GM12878 (cell line): ENCODE results near the gene PET117. TPM values are rescaled to one million over a fixed set of nuclear protein-coding genes. Genes with fewer than 3 reads are reported as not detected.

Source experiments
- ATAC-seq: fragments of 200-7000 bp; cut with Tn5 transposase; 3 replicates; pipeline ENCODE4 v1.9.1; 2020; ENCODE audit warnings: mild to moderate bottlenecking, moderate library complexity
- BruUV-seq: library from RNA; stranded (reverse); fragments of 400-500 nt; replicated peaks from 2 replicates; lab custom pipeline; 2021; lab: Mats Ljungman, UMichigan
- CTCF ChIA-PET: fragments of 300-600 bp; sonication (Branson Sonifier 250); formaldehyde crosslinking; extraction: SDS; loops from one replicate; lab custom pipeline; 2021; ENCODE audit warnings: inconsistent platforms; lab: Yijun Ruan, JAX
- POLR2A ChIA-PET: fragments of 350-600 bp; formaldehyde crosslinking; extraction: SDS; loops from one replicate; lab custom pipeline; 2021; ENCODE audit warnings: inconsistent platforms; lab: Charles Lee
- RAD21 ChIA-PET: fragments of 300-600 bp; sonication (Branson Sonifier 250); formaldehyde crosslinking; loops from one replicate; lab custom pipeline; 2023; ENCODE audit warnings: antibody characterized with exemption; ENCODE audit not compliant: unreplicated experiment; lab: Charles Lee
- SMC1A ChIA-PET: fragments of 300-600 bp; sonication (Branson Sonifier 250); formaldehyde crosslinking; loops from one replicate; lab custom pipeline; 2023; ENCODE audit not compliant: unreplicated experiment, uncharacterized antibody; lab: Charles Lee
- DNase-seq: peaks from one replicate; pipeline ENCODE4 v3.0.0-alpha.2; 2011; ENCODE audit warnings: low read depth, low spot score
- FAIRE-seq: peaks from 3 replicates; lab custom pipeline; 2011; peaks lifted over from hg19 to GRCh38; lab: Jason Lieb, UNC
- H2AFZ ChIP-seq: 2 replicates; pipeline ENCODE4 v1.6.0; 2011; ENCODE audit warnings: low read depth, low read length, control low read depth; ENCODE audit not compliant: control insufficient read depth
- H3K27ac ChIP-seq: 2 replicates; pipeline ENCODE4 v1.5.1; 2011; ENCODE audit warnings: control low read depth; ENCODE audit not compliant: control insufficient read depth, insufficient read depth
- H3K27me3 ChIP-seq, 2 experiments: replicated peaks in 1 of 2; 2 replicates each; pipeline versions ENCODE4 v1.6.0 to v1.6.1; 2011; ENCODE audit warnings: low read length in 1 of 2; ENCODE audit not compliant: control insufficient read depth in 2 of 2, insufficient read depth in 2 of 2
- H3K36me3 ChIP-seq, 2 experiments: 2 replicates each; pipeline ENCODE4 v1.5.1; 2011; ENCODE audit warnings: low read length in 1 of 2; ENCODE audit not compliant: control insufficient read depth in 2 of 2, insufficient read depth in 2 of 2
- H3K4me1 ChIP-seq: 2 replicates; pipeline ENCODE4 v1.6.1; 2011; ENCODE audit warnings: mild to moderate bottlenecking, low read length, moderate library complexity, mixed read lengths; ENCODE audit not compliant: control insufficient read depth, insufficient read depth
- H3K4me2 ChIP-seq: 2 replicates; pipeline ENCODE4 v1.6.0; 2011; ENCODE audit warnings: control low read depth; ENCODE audit not compliant: control insufficient read depth, insufficient read depth
- H3K4me3 ChIP-seq: fragments of 200-600 bp; sonication (generic); 2 replicates; pipeline ENCODE4 v1.5.1; 2016
- H3K79me2 ChIP-seq: 2 replicates; pipeline ENCODE4 v1.6.0; 2011; ENCODE audit warnings: low read length; ENCODE audit not compliant: control insufficient read depth, insufficient read depth
- H3K9ac ChIP-seq: 2 replicates; pipeline ENCODE4 v1.8.0; 2011; ENCODE audit warnings: low read length, control low read depth, mixed read lengths; ENCODE audit not compliant: control insufficient read depth, insufficient read depth
- H3K9me3 ChIP-seq: replicated peaks from 3 replicates; pipeline ENCODE4 v1.5.1; 2011; ENCODE audit warnings: mild to moderate bottlenecking, low read length; ENCODE audit not compliant: control insufficient read depth, insufficient read depth
- H4K20me1 ChIP-seq: 2 replicates; pipeline ENCODE4 v1.6.0; 2011; ENCODE audit not compliant: control insufficient read depth, insufficient read depth
- ASH2L ChIP-seq: fragments of 300-600, 200-600 bp; sonication (generic); IDR thresholded peaks from 2 replicates; pipeline ENCODE4 v1.6.1; 2017; ENCODE audit warnings: low read depth, mild to moderate bottlenecking, borderline replicate concordance
- EED ChIP-seq: sonication (generic); IDR thresholded peaks from 2 replicates; pipeline ENCODE4 v1.6.1; 2016; ENCODE audit warnings: antibody characterized with exemption, low read depth
- FOXK2 ChIP-seq: fragments of 450-650 bp; IDR thresholded peaks from 2 replicates; pipeline ENCODE4 v1.6.1; 2017; ENCODE audit warnings: mild to moderate bottlenecking, moderate library complexity
- HDGF ChIP-seq: fragments of 450-650 bp; IDR thresholded peaks from 2 replicates; pipeline ENCODE4 v1.6.1; 2016; ENCODE audit warnings: antibody characterized with exemption
- POLR2AphosphoS5 ChIP-seq: IDR thresholded peaks from 2 replicates; pipeline ENCODE4 v1.6.1; 2011; ENCODE audit warnings: mild to moderate bottlenecking, low read length, inconsistent platforms
- RB1 ChIP-seq: fragments of 450-650 bp; formaldehyde crosslinking; IDR thresholded peaks from 2 replicates; pipeline ENCODE4 v1.6.1; 2017; ENCODE audit warnings: mild to moderate bottlenecking, borderline replicate concordance
- STAT3 ChIP-seq: IDR thresholded peaks from 2 replicates; pipeline ENCODE4 v1.6.1; 2011; ENCODE audit warnings: low read depth, low read length, improper control_type of control experiment
- TCF12 ChIP-seq: IDR thresholded peaks from 2 replicates; pipeline ENCODE4 v1.6.1; 2011; ENCODE audit warnings: low read depth, mild to moderate bottlenecking, low read length
- USF2 ChIP-seq: IDR thresholded peaks from 2 replicates; pipeline ENCODE4 v1.6.1; 2011; ENCODE audit warnings: low read depth, low read length, improper control_type of control experiment, borderline replicate concordance
- ZZZ3 ChIP-seq: IDR thresholded peaks from 2 replicates; pipeline ENCODE4 v1.6.1; 2011; ENCODE audit warnings: low read depth; ENCODE audit not compliant: control insufficient read depth, insufficient read length
- WGBS: methylation state at CpG from one replicate; pipeline ENCODE4 v1.1.6; 2016; ENCODE audit warnings: low lambda C conversion rate; ENCODE audit not compliant: insufficient replicate concordance, insufficient coverage; ENCODE audit errors: missing lambda C conversion rate; 5-methylcytosine and 5-hydroxymethylcytosine counted together
- in situ Hi-C: fragments of 300-500 bp; cut with MboI; formaldehyde crosslinking; loops from 9 replicates; pipeline ENCODE4 v1.14.3; 2018; ENCODE audit warnings: mixed read lengths
- intact Hi-C: fragments of 100-400 bp; cut with micrococcal nuclease; formaldehyde crosslinking; loops from one replicate; pipeline ENCODE4 v1.14.2; 2022; ENCODE audit not compliant: unreplicated experiment
- polyA plus RNA-seq, 11 experiments: library from polyadenylated mRNA; depleted of rRNA in 4 of 11; unstranded in 6 of 11; stranded (reverse) in 5 of 11; fragments of >200 nt; fragmentation: Nextera tagmentation in 4 of 11; fragmentation: Illumina TruSeq in 1 of 11; extraction: Ambion mirVana in 4 of 11; extraction: Trizol in 1 of 11; gene quantifications; 1 replicate in 1 of 11; 2 replicates in 10 of 11; pipeline versions ENCODE4 v1.2.1 to v1.2.3, GENCODE V29; 2011 to 2016; ENCODE audit warnings: inconsistent platforms in 2 of 11, missing spikeins in 2 of 11, low read depth in 1 of 11
- total RNA-seq, 4 experiments: library from RNA; depleted of rRNA in 3 of 4; stranded (reverse); fragments of >200 nt in 3 of 4; fragmentation: Illumina TruSeq in 1 of 4; extraction: Trizol in 1 of 4; gene quantifications; 2 replicates each; pipeline versions ENCODE4 v1.2.1 to v1.2.3, GENCODE V29; 2013 to 2021
- TF ChIP-seq, protein P1 (sequence below): IDR thresholded peaks from 2 replicates; pipeline ENCODE4 v1.6.1; 2011; ENCODE audit warnings: borderline replicate concordance, low read depth, mild to moderate bottlenecking, moderate library complexity, mixed read lengths, low read length; ENCODE audit not compliant: insufficient read depth; ENCODE audit errors: extremely low read length

The PET117 gene
- total and polyA plus RNA-seq, 10 of the 15 experiments (the other 5 are each of a cell fraction or from before 2014, with no cell fraction given): 6.0 to 20.6 (median 11.8) TPM

DNA sequence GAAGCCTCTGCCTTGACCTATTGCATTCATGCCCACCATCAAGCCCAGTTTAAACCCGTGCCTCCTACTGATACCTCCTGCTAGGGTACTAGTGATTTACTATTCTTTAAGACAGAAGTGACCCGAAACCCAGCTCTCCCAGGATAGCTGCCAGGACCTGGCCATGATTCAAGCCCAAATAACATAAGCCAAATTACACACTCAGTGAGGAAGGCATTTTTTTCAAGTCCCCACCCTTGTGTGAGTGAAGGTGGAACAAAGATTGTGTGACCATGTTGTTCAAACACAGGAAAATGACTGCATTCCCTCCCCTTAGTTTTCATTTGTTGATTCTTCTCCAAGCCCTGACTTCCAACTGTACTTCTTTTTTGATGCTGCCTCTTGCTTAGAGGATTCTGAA, 3.7 kb upstream of the PET117 start:
- Histone ChIP-seq H3K4me3 (no peak overlapping the region), H3K4me1 (no peaks in the 10 kb centered on the region), H3K27ac (no peak overlapping the region), H4K20me1 (no peaks in the 10 kb centered on the region), H3K79me2 (peaks cover 12% of the 10 kb centered on the region), H3K9ac (no peak overlapping the region), H3K4me2 (no peak overlapping the region), H3K27me3 (no peaks in the 10 kb centered on the region; a peak in 1 of 4 replicates), H3K9me3 (no peaks in the 10 kb centered on the region), H2AFZ (no peak overlapping the region)
- RAD21 ChIA-PET: no interaction called here
- intact Hi-C loops (loop anchor here (10.0 kb wide), 1 partner anchor 151 kb away; the partner anchor contains the start of gene ZNF133), in situ Hi-C loops (no loop called here)
- BruUV-seq: no TSS peak
- CTCF ChIA-PET: interaction anchor here (0.7 kb wide), 1 partner anchor 163 kb away, joined by 3 read pairs; no protein-coding TSS in a partner anchor
- SMC1A ChIA-PET: no interaction called here
- DNase-seq (no peak), FAIRE-seq (no peak), ATAC-seq (no peak)
- POLR2A ChIA-PET: no interaction called here
- WGBS: 68% methylated on average over 2 of the region's 2 CpGs
- TF ChIP-seq TCF12 (no peak), HDGF (no peak), ASH2L (no peak), EED (no peak), USF2 (no peak), POLR2AphosphoS5 (no peak), FOXK2 (no peak), STAT3 (no peak), RB1 (no peak), ZZZ3 (no peak)
- TF ChIP-seq, protein P1, sequence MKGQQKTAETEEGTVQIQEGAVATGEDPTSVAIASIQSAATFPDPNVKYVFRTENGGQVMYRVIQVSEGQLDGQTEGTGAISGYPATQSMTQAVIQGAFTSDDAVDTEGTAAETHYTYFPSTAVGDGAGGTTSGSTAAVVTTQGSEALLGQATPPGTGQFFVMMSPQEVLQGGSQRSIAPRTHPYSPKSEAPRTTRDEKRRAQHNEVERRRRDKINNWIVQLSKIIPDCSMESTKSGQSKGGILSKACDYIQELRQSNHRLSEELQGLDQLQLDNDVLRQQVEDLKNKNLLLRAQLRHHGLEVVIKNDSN: no peak
- TF ChIP-seq, all 136 proteins: peak for 0
- no peaks in the 10 kb centered on the region for H3K36me3 ChIP-seq
